GM10266 (cell line): ENCODE measurements around the gene PTPRT.

Experiments
- DNase-seq: peaks from one replicate; pipeline ENCODE4 v3.0.0; 2012; ENCODE audit errors: extremely low spot score
- CTCF ChIP-seq: IDR thresholded peaks from 2 replicates; pipeline ENCODE4 v1.5.1; 2012; ENCODE audit warnings: mild to moderate bottlenecking, low read depth; ENCODE audit not compliant: control insufficient read depth, insufficient read depth; ENCODE audit errors: missing control alignments

Gene PTPRT

DNA sequence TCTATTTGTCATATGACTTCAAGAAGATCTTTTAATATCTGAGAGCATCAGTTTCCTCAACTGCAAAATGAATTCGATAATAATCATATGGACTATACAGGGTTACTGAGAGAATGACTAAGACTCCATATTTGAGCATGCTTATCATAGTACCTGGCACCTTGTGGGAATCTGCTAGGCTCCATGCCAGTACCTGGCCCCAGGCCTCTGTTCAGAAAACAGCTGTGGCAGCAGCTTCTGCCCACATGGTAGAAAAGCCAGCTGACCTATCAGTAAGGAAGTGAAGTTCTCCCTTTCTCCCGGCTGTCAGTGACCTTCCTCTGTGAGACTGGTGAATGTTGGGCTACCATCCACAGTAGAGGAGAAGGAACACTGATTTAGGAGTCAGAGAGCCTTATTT lies 996.6 kb downstream of the PTPRT start:
- TF ChIP-seq CTCF, result no peak

GRCh38 chr20:42192321-42192720 lies 997.4 kb downstream of the PTPRT start:
- DNase-seq, result no peak
- no peak for TF ChIP-seq CTCF

More for the DNA sequence above, 996.6 kb downstream of the PTPRT start:
- DNase-seq, result no peak

GRCh38 chr20:42191140-42191860 lies 998.4 kb downstream of the PTPRT start:
- TF ChIP-seq CTCF, result no peak
- DNase-seq, result no peak

DNA sequence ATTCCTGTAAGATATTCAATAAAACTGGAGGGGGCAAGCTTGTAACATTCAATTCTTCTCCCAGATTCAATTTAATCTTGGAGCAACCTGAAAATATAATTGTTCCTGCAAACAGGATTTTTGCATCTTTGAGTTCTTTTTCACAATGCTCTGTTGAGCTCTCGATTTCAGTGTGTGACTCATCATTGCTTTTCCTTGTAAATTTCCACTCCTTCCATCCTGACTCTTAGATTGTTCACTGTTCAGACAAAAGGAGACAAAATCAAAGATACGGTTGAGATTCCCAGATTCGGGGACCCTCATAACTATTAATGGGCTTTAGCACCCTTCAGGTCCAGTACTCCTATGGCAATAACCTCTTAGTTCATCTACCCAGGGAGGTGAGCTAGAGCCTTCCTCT lies 999.6 kb downstream of the PTPRT start:
- DNase-seq, result no peak
- TF ChIP-seq CTCF, result no peak

- no peak for TF ChIP-seq CTCF
Measured at GRCh38 chr20:42186337-42186736, 1003.4 kb downstream of the PTPRT start.

DNA sequence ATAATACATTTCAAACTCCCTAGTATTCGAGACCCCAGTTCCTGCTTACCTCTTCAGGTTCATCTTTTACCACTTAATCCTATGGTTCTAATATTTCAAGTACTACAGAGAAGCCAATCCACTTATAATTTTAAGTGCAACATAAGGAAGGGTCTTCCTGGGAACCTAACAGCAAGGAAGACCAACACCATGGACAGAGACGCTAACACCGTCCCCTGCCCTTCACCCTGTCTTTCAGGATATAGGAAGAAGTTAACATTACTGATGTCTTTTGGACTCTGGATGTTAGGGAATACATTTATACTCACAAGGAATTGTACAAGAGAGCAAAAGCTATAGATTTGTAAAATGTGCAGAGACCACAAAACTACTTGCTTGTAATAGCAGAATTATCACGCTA lies 1006.6 kb downstream of the PTPRT start:
- DNase-seq, result no peak
- no peak for TF ChIP-seq CTCF

More at GRCh38 chr20:42186337-42186736, 1003.4 kb downstream of the PTPRT start:
- no peak for DNase-seq

- no peak for DNase-seq
- TF ChIP-seq CTCF, result no peak
Measured at GRCh38 chr20:42181064-42181463, 1008.6 kb downstream of the PTPRT start.
